ENCODE measurements around the gene LRFN3.
A peak's percentile ranks its signal among the peaks of the same experiment; 100 is the strongest.
"Not testable (repeated sequence)": the region's sequence is repeated elsewhere in the genome, so short reads cannot be mapped to it uniquely, and the experiment has no call there.

Gene LRFN3

GRCh38 chr19:35905178-35905727 is 30.9 kb upstream of the LRFN3 start:
- DNase-seq (ENCODE audit: low read depth in 1 of 2, low spot score in 1 of 2), result no peak

GRCh38 chr19:35907377-35907745 is 28.8 kb upstream of the LRFN3 start:
- DNase-seq (ENCODE audit: low read depth in 1 of 2, low spot score in 1 of 2), result no peak

DNA sequence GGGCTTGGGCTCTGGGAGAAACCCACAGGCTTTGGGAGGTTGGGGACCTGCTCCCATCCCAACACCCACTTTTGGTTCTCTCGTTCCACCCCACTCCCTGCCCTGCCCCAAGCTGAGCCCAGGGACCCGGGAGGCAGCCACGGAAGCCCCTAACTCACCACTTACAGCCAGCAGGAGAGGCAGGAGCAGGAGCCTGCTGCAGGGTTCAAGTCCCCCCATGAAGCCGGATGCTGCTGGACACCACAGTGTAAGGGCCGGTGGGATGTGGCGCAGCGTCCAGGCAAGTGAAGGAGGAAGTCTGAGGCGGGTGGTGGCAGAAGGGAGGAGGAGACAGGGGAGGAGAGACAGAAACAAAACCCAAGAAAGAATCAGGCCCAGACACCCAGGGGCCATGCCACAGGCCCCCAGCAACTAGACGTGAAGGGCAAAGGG is 28.1 kb upstream of the LRFN3 start, which contains the start of gene TYROBP:
TSS of gene TYROBP (minus strand) at position 286 of the 432 bp plus-strand sequence. CDS start at position 219, 67 bp downstream.
- DNase-seq (ENCODE audit: low read depth in 1 of 2, low spot score in 1 of 2), result no peak

GRCh38 chr19:35908973-35909683 is 27.0 kb upstream of the LRFN3 start:
- no peak for DNase-seq (ENCODE audit: low read depth in 1 of 2, low spot score in 1 of 2)

GRCh38 chr19:35909684-35910035 is 26.5 kb upstream of the LRFN3 start:
- DNase-seq (ENCODE audit: low read depth in 1 of 2, low spot score in 1 of 2), result no peak

DNA sequence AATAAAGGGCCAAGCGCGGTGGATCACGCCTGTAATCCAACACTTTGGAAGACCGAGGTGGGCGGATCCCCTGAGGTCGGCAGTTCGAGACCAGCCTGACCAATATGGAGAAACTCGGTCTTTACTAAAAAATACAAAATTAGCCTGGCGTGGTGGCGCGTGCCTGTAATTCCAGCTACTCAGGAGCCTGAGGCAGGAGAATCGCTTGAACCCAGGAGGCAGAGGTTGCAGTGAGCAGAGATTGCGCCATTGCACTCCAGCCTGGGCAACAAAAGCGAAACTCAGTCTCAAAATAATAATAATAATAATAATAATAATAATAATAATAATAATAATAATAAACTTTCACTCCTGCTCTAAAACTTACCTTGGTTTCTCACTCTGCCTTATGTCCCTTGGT is 25.8 kb upstream of the LRFN3 start:
- not testable (repeated sequence) for DNase-seq (ENCODE audit: low read depth in 1 of 2, low spot score in 1 of 2)

DNA sequence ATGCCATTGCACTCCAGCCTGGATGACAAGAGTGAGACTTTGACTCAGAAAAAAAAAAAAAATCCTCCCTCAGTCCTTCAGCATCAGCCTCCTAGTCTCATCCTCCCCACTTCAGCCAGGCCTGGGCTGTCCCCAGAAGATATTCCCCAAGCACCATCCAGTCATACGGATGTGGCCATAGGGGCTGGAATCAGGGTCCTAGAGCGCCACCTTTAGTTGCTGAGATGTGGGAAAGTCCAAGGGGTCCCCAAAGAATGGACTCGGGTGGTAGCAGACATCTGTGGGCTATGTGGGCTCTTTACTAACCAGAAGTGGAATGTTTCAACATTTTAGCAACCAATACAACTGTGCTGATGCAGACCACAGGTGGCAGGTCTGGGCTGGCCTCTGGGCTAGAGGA is 25.0 kb upstream of the LRFN3 start:
- no peak for DNase-seq (ENCODE audit: low read depth in 1 of 2, low spot score in 1 of 2)

GRCh38 chr19:35911790-35912189 is 24.4 kb upstream of the LRFN3 start:
- DNase-seq (ENCODE audit: low read depth in 1 of 2, low spot score in 1 of 2), result no peak

DNA sequence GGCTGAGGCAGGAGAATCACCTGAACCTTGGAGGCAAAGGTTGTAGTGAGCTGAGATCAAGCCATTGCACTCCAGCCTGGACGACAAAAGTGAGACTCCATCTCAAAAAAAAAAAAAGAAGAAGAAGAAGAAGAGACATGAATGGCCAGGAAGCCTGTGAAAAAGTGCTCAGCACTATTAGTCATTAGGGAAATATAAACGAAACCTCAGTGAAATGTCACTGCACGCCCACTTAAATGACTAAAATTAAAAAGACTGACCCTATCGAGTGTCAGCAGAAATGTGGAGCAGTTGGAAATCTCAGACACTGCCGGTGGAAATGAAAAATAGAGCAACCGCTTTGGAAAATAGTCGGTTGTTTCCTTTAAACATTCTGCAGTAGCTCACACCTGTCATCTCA is 22.6 kb upstream of the LRFN3 start:
- no peak for DNase-seq (ENCODE audit: low read depth in 1 of 2, low spot score in 1 of 2)

- DNase-seq (ENCODE audit: low read depth in 1 of 2, low spot score in 1 of 2), result no peak
Observed at GRCh38 chr19:35915443-35915842, 20.7 kb upstream of the LRFN3 start.

DNA sequence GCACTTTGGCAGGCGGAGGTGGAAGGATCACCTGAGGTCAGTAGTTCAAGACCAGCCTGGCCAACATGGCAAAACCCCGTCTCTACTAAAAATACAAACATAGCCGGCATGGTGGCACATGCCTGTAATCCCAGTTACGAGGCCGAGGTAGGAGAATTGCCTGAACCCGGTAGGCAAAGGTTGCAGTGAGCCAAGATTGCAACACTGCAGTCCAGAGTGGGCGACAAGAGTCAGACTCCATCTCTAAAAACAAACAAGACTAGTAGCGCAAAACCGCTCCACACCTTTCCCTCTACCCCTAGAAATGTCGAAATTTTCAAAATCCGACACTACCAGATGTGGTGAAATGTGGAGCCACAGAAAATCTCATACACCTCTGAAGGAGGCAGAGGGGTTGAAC is 16.9 kb upstream of the LRFN3 start:
- no peak for DNase-seq (ENCODE audit: low read depth in 1 of 2, low spot score in 1 of 2)

GRCh38 chr19:35921012-35921411 is 15.2 kb upstream of the LRFN3 start:
- no peak for DNase-seq (ENCODE audit: low read depth in 1 of 2, low spot score in 1 of 2)

DNA sequence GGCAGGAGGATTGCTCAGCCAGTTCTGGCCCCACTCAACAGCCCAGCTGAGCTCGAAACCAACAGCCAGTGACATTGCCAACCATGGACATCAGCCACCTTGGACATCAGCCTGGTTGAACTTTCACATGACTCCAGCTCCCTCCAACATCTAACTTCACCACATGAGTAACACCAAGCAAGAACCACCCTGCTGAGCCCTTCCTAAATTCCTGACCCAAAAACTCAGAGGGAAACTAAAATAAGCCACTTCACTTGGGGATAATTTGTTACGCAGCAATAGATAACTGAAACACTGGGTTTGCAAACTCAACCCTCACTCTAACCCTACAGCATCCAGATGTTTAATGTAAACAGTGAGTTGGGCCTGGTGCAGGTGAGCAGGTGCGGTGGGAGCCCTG is 10.7 kb upstream of the LRFN3 start:
- DNase-seq (ENCODE audit: low read depth in 1 of 2, low spot score in 1 of 2), result no peak

- no peak for DNase-seq (ENCODE audit: low read depth in 1 of 2, low spot score in 1 of 2)
Observed at GRCh38 chr19:35928507-35928906, 7.7 kb upstream of the LRFN3 start.

GRCh38 chr19:35929876-35930275 is 6.3 kb upstream of the LRFN3 start:
- no peak for DNase-seq (ENCODE audit: low read depth in 1 of 2, low spot score in 1 of 2)

DNA sequence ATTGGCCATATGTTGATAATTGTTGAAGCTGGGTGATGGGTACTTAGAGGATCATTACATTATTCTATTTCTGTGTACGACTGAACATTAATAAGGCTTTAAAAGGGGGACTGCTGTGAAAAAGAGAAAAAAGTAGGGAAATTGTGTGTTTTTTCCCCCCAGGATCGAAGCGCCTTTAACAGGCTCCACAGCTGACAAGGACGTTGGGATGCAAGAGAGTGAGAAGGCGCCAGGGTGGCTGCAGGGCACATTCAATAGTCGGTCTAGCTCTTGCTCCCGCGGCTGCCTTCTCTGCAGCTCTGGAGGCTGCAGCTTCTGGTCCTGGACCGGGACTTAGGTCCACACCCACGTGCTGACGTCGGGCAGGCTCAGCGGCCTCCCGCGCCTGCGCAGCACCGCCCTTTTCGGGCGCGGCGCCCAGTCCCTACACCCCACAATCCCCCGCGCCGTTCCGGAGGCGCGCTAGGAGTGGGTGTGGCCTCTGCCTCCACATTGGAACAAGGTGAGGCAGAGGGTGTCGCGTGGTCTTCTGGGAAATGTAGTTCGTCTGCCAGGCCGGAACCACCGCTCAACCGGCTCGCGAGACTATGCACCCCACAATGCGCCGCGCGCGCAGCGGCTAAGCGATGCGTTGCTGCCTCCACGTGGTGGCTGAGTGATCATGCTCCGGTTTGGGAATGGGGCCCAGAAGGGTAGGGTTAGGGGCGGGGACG is 4.9 kb upstream of the LRFN3 start:
- DNase-seq (ENCODE audit: low read depth in 1 of 2, low spot score in 1 of 2), result peak; percentile 97 to 99

DNA sequence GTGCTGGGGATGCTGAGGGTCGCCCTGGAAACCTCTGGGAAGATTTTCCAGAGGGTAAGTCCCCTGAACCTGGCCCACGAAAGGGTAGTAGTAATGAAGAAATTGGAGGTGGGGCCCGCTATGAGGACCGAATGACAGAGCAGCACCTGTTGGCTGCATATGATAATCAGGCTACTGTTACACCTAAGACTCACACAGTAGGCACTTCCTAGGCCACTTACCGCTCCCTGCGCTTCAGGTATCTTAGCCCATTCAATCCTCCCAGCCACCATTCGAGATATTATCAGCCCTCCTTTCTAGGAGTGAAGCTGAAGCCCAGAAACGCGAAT is 4.3 kb upstream of the LRFN3 start:
- DNase-seq (ENCODE audit: low read depth in 1 of 2, low spot score in 1 of 2), result no peak

- DNase-seq (ENCODE audit: low read depth in 1 of 2, low spot score in 1 of 2), result no peak
Observed at GRCh38 chr19:35932291-35932936, 3.8 kb upstream of the LRFN3 start.

- no peak for DNase-seq (ENCODE audit: low read depth in 1 of 2, low spot score in 1 of 2)
Observed at GRCh38 chr19:35936738-35937268, 629 bp downstream of the LRFN3 start.

- DNase-seq (ENCODE audit: low read depth in 1 of 2, low spot score in 1 of 2), result no peak
Observed at GRCh38 chr19:35937345-35938281, 1.4 kb downstream of the LRFN3 start.

Data from activated CD4-positive, alpha-beta T cell treated with anti-CD3 and anti-CD28 coated beads, Interleukin-2, amount 50 U/mL, for 24 hours (primary cell).